Measurements from ENCODE around the gene NT5E.

NT5E gene

GRCh38 chr6:85422996-85423395 lies 26.9 kb upstream of the NT5E start:
- DNase-seq (ENCODE audit: low read depth): no peak
- TF ChIP-seq CTCF (conservative IDR thresholded peaks at IDR 0.05; ENCODE audit: low read length): no peak
- H3K4me3 ChIP-seq (ENCODE audit: low read length): no peak overlapping the region

- no peak for TF ChIP-seq CTCF (conservative IDR thresholded peaks at IDR 0.05; ENCODE audit: low read length)
- DNase-seq (ENCODE audit: low read depth): no peak
- no peak overlapping the region for H3K4me3 ChIP-seq (ENCODE audit: low read length)
These were observed 24.9 kb upstream of the NT5E start for GRCh38 chr6:85424981-85425380.

GRCh38 chr6:85425997-85426396 lies 23.9 kb upstream of the NT5E start:
- TF ChIP-seq CTCF (conservative IDR thresholded peaks at IDR 0.05; ENCODE audit: low read length): no peak

GRCh38 chr6:85428486-85428885 lies 21.4 kb upstream of the NT5E start:
- H3K4me3 ChIP-seq (ENCODE audit: low read length): no peak overlapping the region
- peak; percentile 79 for DNase-seq (ENCODE audit: low read depth)
- TF ChIP-seq CTCF (conservative IDR thresholded peaks at IDR 0.05; ENCODE audit: low read length): no peak

More at GRCh38 chr6:85425997-85426396, 23.9 kb upstream of the NT5E start:
- H3K4me3 ChIP-seq (ENCODE audit: low read length): no peak overlapping the region
- no peak for DNase-seq (ENCODE audit: low read depth)

GRCh38 chr6:85429346-85429745 lies 20.5 kb upstream of the NT5E start:
- no peak for TF ChIP-seq CTCF (conservative IDR thresholded peaks at IDR 0.05; ENCODE audit: low read length)
- no peak overlapping the region for H3K4me3 ChIP-seq (ENCODE audit: low read length)
- peak; percentile 77 for DNase-seq (ENCODE audit: low read depth)

GRCh38 chr6:85431271-85431670 lies 18.6 kb upstream of the NT5E start:
- DNase-seq (ENCODE audit: low read depth): no peak
- no peak for TF ChIP-seq CTCF (conservative IDR thresholded peaks at IDR 0.05; ENCODE audit: low read length)
- no peak overlapping the region for H3K4me3 ChIP-seq (ENCODE audit: low read length)

- TF ChIP-seq CTCF (conservative IDR thresholded peaks at IDR 0.05; ENCODE audit: low read length): no peak
- no peak overlapping the region for H3K4me3 ChIP-seq (ENCODE audit: low read length)
- DNase-seq (ENCODE audit: low read depth): no peak
These were observed 17.3 kb upstream of the NT5E start for GRCh38 chr6:85432554-85432953.

Measured in AG10803 (cell line).